HepG2 (cell line): Measurements from ENCODE around the gene GSTP1. TPM values are rescaled to one million over a fixed set of nuclear protein-coding genes. Genes with fewer than 3 reads are reported as not detected.
A peak's percentile ranks its signal among the peaks of the same experiment; 100 is the strongest.

ENCODE experiments used
- ATF2 ChIP-seq: sonication (generic); formaldehyde crosslinking; IDR thresholded peaks from 2 replicates; pipeline ENCODE4 v1.4.0; 2020; ENCODE audit warnings: missing genetic modification reagents
- HNRNPL ChIP-seq: fragments of 200-400 bp; formaldehyde crosslinking; IDR thresholded peaks from 2 replicates; pipeline ENCODE4 v1.6.1; 2017; ENCODE audit warnings: mild to moderate bottlenecking, low read depth, low read length
- MED1 ChIP-seq: sonication (generic); formaldehyde crosslinking; IDR thresholded peaks from 2 replicates; pipeline ENCODE4 v1.4.0; 2020; ENCODE audit warnings: missing genetic modification reagents
- PAWR ChIP-seq: sonication (generic); formaldehyde crosslinking; IDR thresholded peaks from 2 replicates; pipeline ENCODE4 v1.4.0; 2020; ENCODE audit warnings: missing genetic modification reagents, mild to moderate bottlenecking, borderline replicate concordance
- SKI ChIP-seq: fragments of 450-650 bp; IDR thresholded peaks from one replicate; pipeline ENCODE4 v1.6.1; 2018; ENCODE audit warnings: mild to moderate bottlenecking; ENCODE audit not compliant: partially characterized antibody
- SMAD9 ChIP-seq: sonication (generic); formaldehyde crosslinking; IDR thresholded peaks from 2 replicates; pipeline ENCODE4 v1.5.1; 2020; ENCODE audit warnings: mild to moderate bottlenecking, missing genetic modification reagents
- SRY ChIP-seq: sonication (generic); formaldehyde crosslinking; IDR thresholded peaks from 2 replicates; pipeline ENCODE4 v1.8.0; 2022; ENCODE audit warnings: mild to moderate bottlenecking, missing genetic modification reagents
- ZBTB10 ChIP-seq: sonication (generic); formaldehyde crosslinking; IDR thresholded peaks from 2 replicates; pipeline ENCODE4 v1.4.0; 2020; ENCODE audit warnings: missing genetic modification reagents, borderline replicate concordance
- ZFP41 ChIP-seq: sonication (generic); formaldehyde crosslinking; IDR thresholded peaks from 2 replicates; pipeline ENCODE4 v1.4.0; 2020; ENCODE audit warnings: mild to moderate bottlenecking, missing genetic modification reagents, borderline replicate concordance
- ZFP62 ChIP-seq: sonication (generic); formaldehyde crosslinking; IDR thresholded peaks from 2 replicates; pipeline ENCODE4 v1.4.0; 2020; ENCODE audit warnings: missing genetic modification reagents
- ZNF333 ChIP-seq: sonication (generic); formaldehyde crosslinking; IDR thresholded peaks from 2 replicates; pipeline ENCODE4 v1.4.0; 2020; ENCODE audit warnings: mild to moderate bottlenecking, missing genetic modification reagents, borderline replicate concordance
- ZNF350 ChIP-seq: sonication (generic); formaldehyde crosslinking; IDR thresholded peaks from 2 replicates; pipeline ENCODE4 v1.4.0; 2020; ENCODE audit warnings: mild to moderate bottlenecking, low read depth, missing genetic modification reagents, borderline replicate concordance
- ZNF354B ChIP-seq: sonication (generic); formaldehyde crosslinking; IDR thresholded peaks from 2 replicates; pipeline ENCODE4 v1.8.0; 2022; ENCODE audit warnings: mild to moderate bottlenecking, missing genetic modification reagents
- ZNF501 ChIP-seq: sonication (generic); formaldehyde crosslinking; IDR thresholded peaks from 2 replicates; pipeline ENCODE4 v1.5.1; 2020; ENCODE audit warnings: mild to moderate bottlenecking, moderate library complexity, missing genetic modification reagents
- ZNF597 ChIP-seq: sonication (generic); formaldehyde crosslinking; IDR thresholded peaks from 2 replicates; pipeline ENCODE4 v1.5.0; 2020; ENCODE audit warnings: missing genetic modification reagents
- polyA plus RNA-seq, 8 experiments: library from polyadenylated mRNA; depleted of rRNA in 3 of 8; stranded (reverse) in 7 of 8; unstranded in 1 of 8; fragments of >200 nt; fragmentation: Illumina TruSeq in 4 of 8; extraction: Trizol in 4 of 8; gene quantifications; 2 replicates each; pipeline versions ENCODE4 v1.2.1 to v1.2.3, GENCODE V29; 2011 to 2016; ENCODE audit warnings: low read depth in 4 of 8, missing spikeins in 1 of 8, mixed read lengths in 1 of 8; ENCODE audit not compliant: insufficient read depth in 1 of 8
- total RNA-seq, 5 experiments: library from RNA; depleted of rRNA; stranded (reverse); fragments of >200 nt; fragmentation: Illumina TruSeq; extraction: Trizol; gene quantifications; 2 replicates each; pipeline ENCODE4 v1.2.3, GENCODE V29; 2016; ENCODE audit warnings: low read depth in 1 of 5
- TF ChIP-seq, protein P1 (sequence below): sonication (generic); formaldehyde crosslinking; IDR thresholded peaks from 2 replicates; pipeline ENCODE4 v1.4.0; 2020; ENCODE audit warnings: missing genetic modification reagents, borderline replicate concordance

The GSTP1 gene
- total and polyA plus RNA-seq, 2 of the 13 experiments (the other 11 are each of a cell fraction or from before 2014, with no cell fraction given) = not detected

GRCh38 chr11:67629386-67630227 is 46.0 kb downstream of the GSTP1 start, which contains the start of gene NUDT8 (continued):
- TF ChIP-seq SMAD9 (CRISPR knock-in tag) (peak; percentile 72; the same call in 1 of the 2 replicates), ZFP41 (CRISPR knock-in tag) (peak; percentile 49; the same call in 1 of the 2 replicates), SKI (no peak), ZNF333 (CRISPR knock-in tag) (peak; percentile 61; the same call in 1 of the 2 replicates), ZFP62 (no peak), MED1 (CRISPR knock-in tag) (0 out of 2 replicates have a peak, but pooled peaks have one; percentile 48), PAWR (CRISPR knock-in tag) (0 out of 2 replicates have a peak, but pooled peaks have one; percentile 46), ZNF501 (CRISPR knock-in tag) (0 out of 2 replicates have a peak, but pooled peaks have one; percentile 66), ZNF350 (peak; percentile 78; the same call in 1 of the 2 replicates), HNRNPL (0 out of 2 replicates have a peak, but pooled peaks have one; percentile 7), ZNF597 (no peak), ZBTB10 (CRISPR knock-in tag) (no peak; the same call in 1 of the 2 replicates), ZNF354B (CRISPR knock-in tag) (no peak), ATF2 (CRISPR knock-in tag) (peak; percentile 68; the same call in 1 of the 2 replicates), SRY (CRISPR knock-in tag) (peak; percentile 67)
- TF ChIP-seq, protein P1, sequence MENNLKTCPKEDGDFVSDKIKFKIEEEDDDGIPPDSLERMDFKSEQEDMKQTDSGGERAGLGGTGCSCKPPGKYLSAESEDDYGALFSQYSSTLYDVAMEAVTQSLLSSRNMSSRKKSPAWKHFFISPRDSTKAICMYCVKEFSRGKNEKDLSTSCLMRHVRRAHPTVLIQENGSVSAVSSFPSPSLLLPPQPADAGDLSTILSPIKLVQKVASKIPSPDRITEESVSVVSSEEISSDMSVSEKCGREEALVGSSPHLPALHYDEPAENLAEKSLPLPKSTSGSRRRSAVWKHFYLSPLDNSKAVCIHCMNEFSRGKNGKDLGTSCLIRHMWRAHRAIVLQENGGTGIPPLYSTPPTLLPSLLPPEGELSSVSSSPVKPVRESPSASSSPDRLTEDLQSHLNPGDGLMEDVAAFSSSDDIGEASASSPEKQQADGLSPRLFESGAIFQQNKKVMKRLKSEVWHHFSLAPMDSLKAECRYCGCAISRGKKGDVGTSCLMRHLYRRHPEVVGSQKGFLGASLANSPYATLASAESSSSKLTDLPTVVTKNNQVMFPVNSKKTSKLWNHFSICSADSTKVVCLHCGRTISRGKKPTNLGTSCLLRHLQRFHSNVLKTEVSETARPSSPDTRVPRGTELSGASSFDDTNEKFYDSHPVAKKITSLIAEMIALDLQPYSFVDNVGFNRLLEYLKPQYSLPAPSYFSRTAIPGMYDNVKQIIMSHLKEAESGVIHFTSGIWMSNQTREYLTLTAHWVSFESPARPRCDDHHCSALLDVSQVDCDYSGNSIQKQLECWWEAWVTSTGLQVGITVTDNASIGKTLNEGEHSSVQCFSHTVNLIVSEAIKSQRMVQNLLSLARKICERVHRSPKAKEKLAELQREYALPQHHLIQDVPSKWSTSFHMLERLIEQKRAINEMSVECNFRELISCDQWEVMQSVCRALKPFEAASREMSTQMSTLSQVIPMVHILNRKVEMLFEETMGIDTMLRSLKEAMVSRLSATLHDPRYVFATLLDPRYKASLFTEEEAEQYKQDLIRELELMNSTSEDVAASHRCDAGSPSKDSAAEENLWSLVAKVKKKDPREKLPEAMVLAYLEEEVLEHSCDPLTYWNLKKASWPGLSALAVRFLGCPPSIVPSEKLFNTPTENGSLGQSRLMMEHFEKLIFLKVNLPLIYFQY (CRISPR knock-in tag) = peak; percentile 79
